HEK293 (cell line): ENCODE measurements around the gene AAK1.
A peak's percentile ranks its signal among the peaks of the same experiment; 100 is the strongest.

Source experiments
- CTCF ChIA-PET: fragments of 350-600 bp; formaldehyde crosslinking; extraction: SDS; loops from one replicate; lab custom pipeline; 2021; ENCODE audit warnings: antibody characterized with exemption; lab: Yijun Ruan, JAX
- POLR2A ChIA-PET: fragments of 300-600 bp; formaldehyde crosslinking; extraction: SDS; loops from one replicate; lab custom pipeline; 2020; ENCODE audit warnings: antibody characterized with exemption, inconsistent platforms; lab: Yijun Ruan, JAX
- H3K27ac ChIP-seq: fragments of 200-500 bp; sonication (Bioruptor generic); 2 replicates; pipeline ENCODE4 v1.5.1; 2014; ENCODE audit warnings: low read depth, low read length, control low read depth, inconsistent platforms; ENCODE audit errors: extremely low read depth
- H3K36me3 ChIP-seq, 2 experiments: fragments of 200-500 bp in 1 of 2; sonication (Bioruptor generic) in 1 of 2; 1 replicate in 1 of 2; 2 replicates in 1 of 2; pipeline ENCODE4 v1.5.1; 2014 to 2017; ENCODE audit warnings: inconsistent platforms in 2 of 2, low read length in 2 of 2; ENCODE audit not compliant: control insufficient read depth in 2 of 2, insufficient read depth in 1 of 2
- H3K4me1 ChIP-seq: fragments of 200-500 bp; sonication (Bioruptor generic); 2 replicates; pipeline ENCODE4 v1.5.1; 2014; ENCODE audit warnings: mild to moderate bottlenecking, low read length, inconsistent platforms; ENCODE audit not compliant: control insufficient read depth, insufficient read depth
- H3K4me3 ChIP-seq: 2 replicates; pipeline ENCODE4 v1.5.1; 2011; ENCODE audit warnings: low read depth, mild to moderate bottlenecking, control low read depth, low read length, moderate library complexity
- H3K9me3 ChIP-seq: fragments of 200-500 bp; sonication (Bioruptor generic); 2 replicates; pipeline ENCODE4 v1.5.1; 2014; ENCODE audit warnings: low read depth, low read length, inconsistent platforms; ENCODE audit not compliant: control insufficient read depth, insufficient read depth
- OSR2 ChIP-seq: fragments of 450-650 bp; formaldehyde crosslinking; IDR thresholded peaks from 2 replicates; pipeline ENCODE4 v1.5.1; 2016; ENCODE audit warnings: missing biosample characterization, missing genetic modification characterization
- PRDM1 ChIP-seq: fragments of 450-650 bp; formaldehyde crosslinking; IDR thresholded peaks from 2 replicates; pipeline ENCODE4; 2016; ENCODE audit warnings: missing biosample characterization, missing genetic modification characterization
- ZBTB20 ChIP-seq: fragments of 450-650 bp; formaldehyde crosslinking; IDR thresholded peaks from 2 replicates; pipeline ENCODE4 v1.5.1; 2016; ENCODE audit warnings: missing biosample characterization, missing genetic modification characterization
- ZBTB48 ChIP-seq: fragments of 450-650 bp; formaldehyde crosslinking; IDR thresholded peaks from 2 replicates; pipeline ENCODE4 v1.5.1; 2016; ENCODE audit warnings: missing biosample characterization, missing genetic modification characterization
- ZNF146 ChIP-seq: fragments of 450-650 bp; formaldehyde crosslinking; IDR thresholded peaks from 2 replicates; pipeline ENCODE4 v1.5.1; 2016; ENCODE audit warnings: missing biosample characterization, missing genetic modification characterization
- ZNF391 ChIP-seq: fragments of 450-650 bp; formaldehyde crosslinking; IDR thresholded peaks from 2 replicates; pipeline ENCODE4 v1.5.1; 2016; ENCODE audit warnings: low read depth, missing biosample characterization, missing genetic modification characterization, borderline replicate concordance
- ZNF510 ChIP-seq: fragments of 450-650 bp; formaldehyde crosslinking; IDR thresholded peaks from 2 replicates; pipeline ENCODE4 v1.5.1; 2018; ENCODE audit warnings: mild to moderate bottlenecking, missing genetic modification characterization, missing biosample characterization; ENCODE audit not compliant: insufficient replicate concordance
- ZNF624 ChIP-seq: fragments of 450-650 bp; formaldehyde crosslinking; IDR thresholded peaks from 2 replicates; pipeline ENCODE4 v1.5.1; 2017; ENCODE audit warnings: missing biosample characterization, missing genetic modification characterization
- ZXDB ChIP-seq: fragments of 450-650 bp; formaldehyde crosslinking; IDR thresholded peaks from 2 replicates; pipeline ENCODE4 v1.5.1; 2016; ENCODE audit warnings: missing biosample characterization, missing genetic modification characterization
- TF ChIP-seq, protein P1 (sequence below): fragments of 450-650 bp; IDR thresholded peaks from 2 replicates; pipeline ENCODE4 v1.5.1; 2018; ENCODE audit warnings: missing biosample characterization, mild to moderate bottlenecking, missing genetic modification characterization
- TF ChIP-seq, protein P2 (sequence below): fragments of 450-650 bp; formaldehyde crosslinking; optimal IDR thresholded peaks from 2 replicates; pipeline ENCODE3; 2016; ENCODE audit warnings: missing biosample characterization, mild to moderate bottlenecking, missing genetic modification characterization
- TF ChIP-seq, protein P3 (sequence below): fragments of 450-650 bp; formaldehyde crosslinking; IDR thresholded peaks from 2 replicates; pipeline ENCODE4 v1.5.1; 2016; ENCODE audit warnings: missing biosample characterization, missing genetic modification characterization
- TF ChIP-seq, protein P4 (sequence below): fragments of 450-650 bp; formaldehyde crosslinking; IDR thresholded peaks from 2 replicates; pipeline ENCODE4 v1.5.1; 2016; ENCODE audit warnings: missing biosample characterization, missing genetic modification characterization

Gene AAK1

DNA sequence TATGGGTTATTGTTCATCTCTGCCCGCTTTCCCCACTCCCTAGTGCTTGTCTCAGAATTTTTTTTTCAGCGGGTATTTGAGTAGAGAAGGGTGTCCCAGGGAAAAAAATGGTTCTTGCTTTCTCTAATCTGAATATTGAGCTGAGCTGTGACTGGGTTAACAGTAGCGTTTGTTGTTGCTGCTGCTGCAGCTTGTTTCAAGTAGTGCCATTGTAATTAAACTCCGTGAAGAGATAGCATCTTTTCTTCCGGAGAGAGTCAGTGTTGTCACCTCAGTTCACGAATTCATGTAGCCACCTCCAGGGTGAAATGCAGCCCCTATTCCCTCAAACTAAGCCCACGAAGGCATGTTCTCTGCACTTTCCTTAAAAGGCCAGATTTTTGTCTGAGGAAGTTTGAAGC, 1.5 kb upstream of the AAK1 start:
- Histone ChIP-seq H3K36me3 (peaks cover 0 to 7% of the 10 kb centered on the region in 2 experiments; a peak in 1 of 3 replicates), H3K9me3 (no peaks in the 10 kb centered on the region), H3K4me3 (peak overlapping the region; percentile 86), H3K27ac (peak overlapping the region; percentile 94; the same call in 1 of the 2 replicates), H3K4me1 (peaks cover 8% of the 10 kb centered on the region; the same call in 1 of the 2 replicates)
- TF ChIP-seq OSR2 (tag by site-specific recombination) (peak; percentile 89), PRDM1 (peak; percentile 33; the same call in 1 of the 2 replicates), ZXDB (tag by site-specific recombination) (0 out of 2 replicates have a peak, but pooled peaks have one; percentile 13), ZNF391 (no peak), ZNF510 (tag by site-specific recombination) (no peak), ZBTB20 (tag by site-specific recombination) (0 out of 2 replicates have a peak, but pooled peaks have one; percentile 3)
- TF ChIP-seq, protein P1, sequence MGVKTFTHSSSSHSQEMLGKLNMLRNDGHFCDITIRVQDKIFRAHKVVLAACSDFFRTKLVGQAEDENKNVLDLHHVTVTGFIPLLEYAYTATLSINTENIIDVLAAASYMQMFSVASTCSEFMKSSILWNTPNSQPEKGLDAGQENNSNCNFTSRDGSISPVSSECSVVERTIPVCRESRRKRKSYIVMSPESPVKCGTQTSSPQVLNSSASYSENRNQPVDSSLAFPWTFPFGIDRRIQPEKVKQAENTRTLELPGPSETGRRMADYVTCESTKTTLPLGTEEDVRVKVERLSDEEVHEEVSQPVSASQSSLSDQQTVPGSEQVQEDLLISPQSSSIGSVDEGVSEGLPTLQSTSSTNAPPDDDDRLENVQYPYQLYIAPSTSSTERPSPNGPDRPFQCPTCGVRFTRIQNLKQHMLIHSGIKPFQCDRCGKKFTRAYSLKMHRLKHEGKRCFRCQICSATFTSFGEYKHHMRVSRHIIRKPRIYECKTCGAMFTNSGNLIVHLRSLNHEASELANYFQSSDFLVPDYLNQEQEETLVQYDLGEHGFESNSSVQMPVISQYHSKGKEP: 0 out of 2 replicates have a peak, but pooled peaks have one; percentile 28
- ChIA-PET CTCF (interaction anchor here (1.2 to 4.6 kb wide), 3 partner anchors 71 to 80 kb away, joined by 3 to 38 read pairs (median 3); no protein-coding TSS in a partner anchor), POLR2A (interaction anchor here (0.6 to 1.1 kb wide), 3 partner anchors 9 to 200 kb away, joined by 3 to 4 read pairs (median 3); no protein-coding TSS in a partner anchor)

DNA sequence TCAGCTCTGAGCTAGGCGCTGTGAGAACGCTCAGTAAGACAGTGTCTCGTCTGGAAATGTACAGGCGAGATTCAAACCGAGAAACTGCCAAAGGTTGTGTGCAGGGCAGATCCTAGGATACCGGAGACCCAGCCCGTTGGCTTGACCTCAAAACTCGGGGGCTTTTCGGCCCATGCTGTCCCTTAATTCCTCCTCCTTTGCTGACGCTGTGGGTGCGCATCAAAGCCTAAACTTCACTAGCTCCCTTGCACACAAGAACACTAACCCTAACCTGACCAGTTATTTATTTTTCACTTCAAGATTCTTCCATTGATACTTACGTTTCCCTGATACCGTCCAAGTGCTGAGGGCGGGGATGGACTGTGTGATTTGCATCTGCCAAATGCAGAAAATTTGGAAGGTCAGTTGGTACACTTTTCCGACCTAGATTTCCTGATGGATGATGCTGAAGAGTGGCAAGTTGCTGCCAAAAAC, 1.0 kb upstream of the AAK1 start:
- Histone ChIP-seq H3K27ac (peak overlapping the region; percentile 94), H3K4me3 (peak overlapping the region; percentile 86), H3K36me3 (peaks cover 0 to 9% of the 10 kb centered on the region in 2 experiments; a peak in 1 of 3 replicates), H3K9me3 (no peaks in the 10 kb centered on the region), H3K4me1 (peaks cover 8% of the 10 kb centered on the region; the same call in 1 of the 2 replicates)
- ChIA-PET CTCF (interaction anchor here (1.1 to 4.6 kb wide), 3 partner anchors 79 to 80 kb away, joined by 3 to 38 read pairs (median 3); no protein-coding TSS in a partner anchor), POLR2A (interaction anchor here (0.8 to 1.7 kb wide), 4 partner anchors 9 to 209 kb away, joined by 3 to 9 read pairs (median 4); no protein-coding TSS in a partner anchor)
- TF ChIP-seq ZNF624: no peak
- TF ChIP-seq PRDM1: no peak
- TF ChIP-seq, protein P2, sequence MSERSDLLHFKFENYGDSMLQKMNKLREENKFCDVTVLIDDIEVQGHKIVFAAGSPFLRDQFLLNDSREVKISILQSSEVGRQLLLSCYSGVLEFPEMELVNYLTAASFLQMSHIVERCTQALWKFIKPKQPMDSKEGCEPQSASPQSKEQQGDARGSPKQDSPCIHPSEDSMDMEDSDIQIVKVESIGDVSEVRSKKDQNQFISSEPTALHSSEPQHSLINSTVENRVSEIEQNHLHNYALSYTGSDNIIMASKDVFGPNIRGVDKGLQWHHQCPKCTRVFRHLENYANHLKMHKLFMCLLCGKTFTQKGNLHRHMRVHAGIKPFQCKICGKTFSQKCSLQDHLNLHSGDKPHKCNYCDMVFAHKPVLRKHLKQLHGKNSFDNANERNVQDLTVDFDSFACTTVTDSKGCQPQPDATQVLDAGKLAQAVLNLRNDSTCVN (tag by site-specific recombination): no peak
- no peak for TF ChIP-seq ZNF146 (tag by site-specific recombination)
- TF ChIP-seq, protein P3, sequence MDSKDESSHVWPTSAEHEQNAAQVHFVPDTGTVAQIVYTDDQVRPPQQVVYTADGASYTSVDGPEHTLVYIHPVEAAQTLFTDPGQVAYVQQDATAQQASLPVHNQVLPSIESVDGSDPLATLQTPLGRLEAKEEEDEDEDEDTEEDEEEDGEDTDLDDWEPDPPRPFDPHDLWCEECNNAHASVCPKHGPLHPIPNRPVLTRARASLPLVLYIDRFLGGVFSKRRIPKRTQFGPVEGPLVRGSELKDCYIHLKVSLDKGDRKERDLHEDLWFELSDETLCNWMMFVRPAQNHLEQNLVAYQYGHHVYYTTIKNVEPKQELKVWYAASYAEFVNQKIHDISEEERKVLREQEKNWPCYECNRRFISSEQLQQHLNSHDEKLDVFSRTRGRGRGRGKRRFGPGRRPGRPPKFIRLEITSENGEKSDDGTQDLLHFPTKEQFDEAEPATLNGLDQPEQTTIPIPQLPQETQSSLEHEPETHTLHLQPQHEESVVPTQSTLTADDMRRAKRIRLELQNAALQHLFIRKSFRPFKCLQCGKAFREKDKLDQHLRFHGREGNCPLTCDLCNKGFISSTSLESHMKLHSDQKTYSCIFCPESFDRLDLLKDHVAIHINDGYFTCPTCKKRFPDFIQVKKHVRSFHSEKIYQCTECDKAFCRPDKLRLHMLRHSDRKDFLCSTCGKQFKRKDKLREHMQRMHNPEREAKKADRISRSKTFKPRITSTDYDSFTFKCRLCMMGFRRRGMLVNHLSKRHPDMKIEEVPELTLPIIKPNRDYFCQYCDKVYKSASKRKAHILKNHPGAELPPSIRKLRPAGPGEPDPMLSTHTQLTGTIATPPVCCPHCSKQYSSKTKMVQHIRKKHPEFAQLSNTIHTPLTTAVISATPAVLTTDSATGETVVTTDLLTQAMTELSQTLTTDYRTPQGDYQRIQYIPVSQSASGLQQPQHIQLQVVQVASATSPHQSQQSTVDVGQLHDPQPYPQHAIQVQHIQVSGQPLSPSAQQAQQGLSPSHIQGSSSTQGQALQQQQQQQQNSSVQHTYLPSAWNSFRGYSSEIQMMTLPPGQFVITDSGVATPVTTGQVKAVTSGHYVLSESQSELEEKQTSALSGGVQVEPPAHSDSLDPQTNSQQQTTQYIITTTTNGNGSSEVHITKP: peak; percentile 67
- peak; percentile 86 for TF ChIP-seq ZBTB48 (tag by site-specific recombination)
- TF ChIP-seq, protein P4, sequence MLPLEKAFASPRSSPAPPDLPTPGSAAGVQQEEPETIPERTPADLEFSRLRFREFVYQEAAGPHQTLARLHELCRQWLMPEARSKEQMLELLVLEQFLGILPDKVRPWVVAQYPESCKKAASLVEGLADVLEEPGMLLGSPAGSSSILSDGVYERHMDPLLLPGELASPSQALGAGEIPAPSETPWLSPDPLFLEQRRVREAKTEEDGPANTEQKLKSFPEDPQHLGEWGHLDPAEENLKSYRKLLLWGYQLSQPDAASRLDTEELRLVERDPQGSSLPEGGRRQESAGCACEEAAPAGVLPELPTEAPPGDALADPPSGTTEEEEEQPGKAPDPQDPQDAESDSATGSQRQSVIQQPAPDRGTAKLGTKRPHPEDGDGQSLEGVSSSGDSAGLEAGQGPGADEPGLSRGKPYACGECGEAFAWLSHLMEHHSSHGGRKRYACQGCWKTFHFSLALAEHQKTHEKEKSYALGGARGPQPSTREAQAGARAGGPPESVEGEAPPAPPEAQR (tag by site-specific recombination): no peak
- TF ChIP-seq ZBTB20 (tag by site-specific recombination): peak; percentile 39; the same call in 1 of the 2 replicates
